Right renal cortex interstitium (tissue), 3 donors: ENCODE data around the gene TEFM. TPM values are rescaled to one million over a fixed set of nuclear protein-coding genes. Genes with fewer than 3 reads are reported as not detected.
A peak's percentile ranks its signal among the peaks of the same experiment; 100 is the strongest.
"Not testable (repeated sequence)": the region's sequence is repeated elsewhere in the genome, so short reads cannot be mapped to it uniquely, and the experiment has no call there.

Source experiments
- DNase-seq, 3 donors: peaks; one replicate each; pipeline ENCODE4 v3.0.0-alpha.2; 2013; ENCODE audit warnings: low read depth in 3 of 3, low spot score in 2 of 3
- polyA plus RNA-seq, 3 donors: library from polyadenylated mRNA; unstranded; fragments of 120-200 nt; gene quantifications; one replicate each; pipeline ENCODE4 v1.2.1, GENCODE V29; 2013; ENCODE audit not compliant: insufficient read length in 3 of 3

TEFM gene
- polyA plus RNA-seq, 3 donors: 19.7 to 27.8 (median 25.7) TPM

DNA sequence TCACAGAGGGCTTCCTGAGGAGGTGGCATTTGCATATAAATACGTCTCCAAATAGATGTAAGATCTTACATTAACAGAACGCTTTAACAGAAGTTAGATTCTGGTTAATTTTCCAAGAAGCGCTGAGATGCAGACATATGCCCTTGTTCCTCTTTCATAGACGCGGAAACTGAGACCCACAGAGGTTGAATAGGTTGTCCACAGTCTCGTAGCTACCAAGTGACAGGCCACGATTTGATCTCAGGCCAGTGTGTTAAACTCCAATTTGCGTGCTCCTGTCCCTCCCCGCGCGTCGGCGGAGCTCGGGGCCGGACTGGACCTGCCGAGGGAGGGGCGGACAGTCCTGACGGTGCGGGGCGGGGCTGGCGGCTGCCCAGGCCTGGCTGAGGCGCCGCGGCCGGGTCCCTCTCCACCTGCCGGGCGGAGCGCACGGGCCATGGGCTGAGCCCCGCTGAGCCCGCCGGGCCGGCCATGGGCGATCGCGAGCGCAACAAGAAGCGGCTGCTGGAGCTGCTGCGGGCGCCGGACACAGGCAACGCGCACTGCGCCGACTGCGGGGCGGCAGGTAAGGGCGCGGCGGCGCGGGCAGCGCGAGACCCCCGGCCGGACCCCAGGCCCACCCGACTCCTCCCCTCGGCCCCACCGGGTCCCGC is 15.6 kb upstream of the TEFM start, which contains the start of gene ADAP2:
ADAP2 (plus strand) TSS at position 402 of the 653 bp plus-strand sequence; CDS start at position 472, 70 bp downstream.
- DNase-seq: peak in 1 of 3 donors; percentile 2

DNA sequence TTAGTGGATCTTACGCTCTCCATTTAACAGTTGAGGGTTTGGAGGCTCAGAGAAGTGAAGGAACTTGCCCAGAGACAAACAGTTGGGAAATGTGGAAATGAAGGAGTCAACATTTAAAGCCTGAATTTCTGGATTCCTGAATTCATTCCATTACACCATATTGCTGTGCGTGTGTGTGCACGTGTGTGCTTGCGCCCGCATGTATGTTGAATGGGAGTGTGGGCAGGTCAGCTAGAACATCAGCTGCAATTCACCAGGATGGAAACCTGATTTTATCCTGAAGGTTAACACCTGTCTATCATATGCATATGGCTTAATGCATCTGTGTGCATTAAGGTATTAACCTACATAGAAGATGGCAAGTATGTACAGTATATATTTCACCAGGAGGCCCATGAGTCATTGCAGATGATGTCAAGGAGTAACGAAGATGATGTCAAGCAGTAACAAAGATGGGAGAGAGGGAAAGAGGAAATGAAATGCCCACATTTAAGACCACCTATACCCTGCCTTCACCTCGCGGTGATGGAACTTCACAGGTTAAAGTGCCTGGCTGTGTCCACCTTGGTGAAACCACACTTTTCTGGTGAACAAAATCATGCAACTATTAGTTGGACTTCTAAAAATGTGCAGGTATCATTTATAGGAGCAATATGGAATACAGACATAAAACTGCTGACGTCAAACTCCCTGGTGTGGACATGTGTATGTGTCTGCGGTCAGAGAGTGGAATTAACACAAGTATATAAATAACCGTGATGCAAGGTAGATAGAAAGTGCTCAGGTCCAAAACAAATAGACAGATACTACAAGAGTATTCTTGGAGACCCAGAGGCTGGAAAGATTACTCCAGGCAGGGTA is 14.9 kb upstream of the TEFM start:
- no peak for DNase-seq

DNA sequence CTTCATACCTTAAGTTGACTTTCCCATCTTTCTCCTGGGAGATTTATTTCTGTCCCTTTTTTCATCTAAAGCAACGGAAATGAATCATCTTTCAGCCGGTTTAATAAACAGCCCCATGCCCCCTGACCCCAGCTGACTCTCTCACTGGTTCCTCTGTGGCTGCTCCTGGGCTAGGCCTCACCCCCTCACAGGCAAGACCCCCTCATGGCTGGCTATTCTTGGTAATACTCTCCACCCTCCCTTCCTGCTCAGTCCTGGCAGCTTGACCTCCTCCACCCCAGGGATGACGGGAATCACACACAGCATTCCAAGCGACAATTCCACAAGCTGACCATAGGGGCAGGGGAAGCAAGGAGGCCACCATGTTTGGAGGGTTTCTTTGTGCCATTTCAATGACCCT is 14.2 kb upstream of the TEFM start:
- DNase-seq: no peak

- DNase-seq: no peak
These were observed 11.0 kb upstream of the TEFM start for GRCh38 chr17:30917050-30917449.

- no peak for DNase-seq
These were observed 10.0 kb upstream of the TEFM start for GRCh38 chr17:30915833-30916611.

DNA sequence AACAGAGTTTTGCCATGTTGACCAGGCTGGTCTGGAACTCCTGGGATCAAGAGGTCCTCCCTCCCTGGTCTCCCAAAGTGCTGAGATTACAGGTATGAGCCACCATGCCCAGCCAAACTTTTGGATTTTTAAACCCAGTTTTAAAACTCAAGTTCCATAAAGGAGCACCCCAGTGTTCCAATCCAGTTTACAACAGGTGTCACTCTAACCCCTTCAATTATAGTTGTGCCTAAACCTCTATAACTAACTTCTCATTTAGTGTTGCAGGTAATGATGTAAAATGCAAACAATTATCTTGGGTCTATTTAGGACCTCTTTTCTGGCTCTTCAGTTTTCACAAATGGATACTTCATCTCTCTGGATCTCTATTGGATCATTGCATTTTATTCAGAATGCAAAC is 7.9 kb upstream of the TEFM start:
- DNase-seq: no peak

- DNase-seq: not testable (repeated sequence)
These were observed 4.1 kb upstream of the TEFM start for GRCh38 chr17:30910151-30910550.

- DNase-seq: no peak
These were observed 2.8 kb upstream of the TEFM start for GRCh38 chr17:30908717-30909420.

DNA sequence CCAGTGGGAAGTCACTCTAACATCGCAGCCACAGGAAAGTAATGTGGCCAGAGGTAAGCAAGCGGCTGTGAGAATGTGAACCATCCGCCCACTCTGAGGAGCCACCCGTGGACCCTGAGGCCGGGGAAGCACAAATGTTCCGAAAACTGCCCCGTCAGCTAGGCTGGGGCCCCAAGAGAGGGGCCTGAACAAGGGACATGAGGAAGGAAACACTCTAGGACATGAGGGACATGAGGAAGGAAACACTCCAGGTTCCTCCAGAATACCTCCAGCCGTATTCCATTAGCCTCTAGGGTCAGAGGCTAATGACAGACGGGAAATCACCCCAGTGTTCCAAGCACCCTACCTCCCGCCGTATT is 317 bp downstream of the TEFM start:
- peak in 1 of 3 donors; percentile 3 for DNase-seq

DNA sequence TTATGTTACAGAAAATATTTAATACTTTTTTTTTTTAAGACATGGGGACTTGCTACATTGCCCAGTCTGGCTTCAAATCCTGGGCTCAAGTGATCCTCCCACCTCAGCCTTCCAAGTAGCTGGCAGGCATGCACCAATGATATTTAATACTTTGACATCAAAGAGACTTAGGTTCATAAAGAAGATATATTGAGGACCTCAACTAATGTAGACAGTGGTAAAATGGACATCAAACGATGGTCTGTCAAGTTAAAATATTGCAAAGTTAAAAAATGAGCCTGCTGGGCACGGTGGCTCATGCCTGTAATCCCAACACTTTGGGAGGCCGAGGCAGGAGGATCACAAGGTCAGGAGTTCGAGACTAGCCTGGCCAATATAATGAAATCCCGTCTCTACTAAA is 8.7 kb downstream of the TEFM start:
- no peak for DNase-seq

DNA sequence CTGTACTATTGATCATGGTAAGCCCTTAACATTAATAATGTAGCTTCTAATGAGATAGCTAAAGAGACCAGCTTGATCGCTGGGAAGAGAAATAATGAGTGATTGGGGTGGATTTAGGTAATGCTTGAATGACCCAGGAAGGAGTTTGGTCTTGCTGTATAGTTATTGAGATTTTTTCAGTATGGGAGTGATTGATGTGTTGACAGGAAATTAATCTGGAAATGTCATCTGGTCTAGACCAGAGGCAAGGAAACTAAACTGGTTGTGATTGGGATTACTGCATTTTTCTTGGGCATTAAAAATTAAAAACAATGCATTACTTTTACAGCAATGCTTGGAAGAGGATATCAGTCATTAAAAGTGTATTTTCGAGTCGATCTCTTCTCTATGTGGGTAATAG is 11.8 kb downstream of the TEFM start:
- DNase-seq: no peak

- DNase-seq: no peak
These were observed 19.9 kb downstream of the TEFM start for GRCh38 chr17:30886187-30886586.

DNA sequence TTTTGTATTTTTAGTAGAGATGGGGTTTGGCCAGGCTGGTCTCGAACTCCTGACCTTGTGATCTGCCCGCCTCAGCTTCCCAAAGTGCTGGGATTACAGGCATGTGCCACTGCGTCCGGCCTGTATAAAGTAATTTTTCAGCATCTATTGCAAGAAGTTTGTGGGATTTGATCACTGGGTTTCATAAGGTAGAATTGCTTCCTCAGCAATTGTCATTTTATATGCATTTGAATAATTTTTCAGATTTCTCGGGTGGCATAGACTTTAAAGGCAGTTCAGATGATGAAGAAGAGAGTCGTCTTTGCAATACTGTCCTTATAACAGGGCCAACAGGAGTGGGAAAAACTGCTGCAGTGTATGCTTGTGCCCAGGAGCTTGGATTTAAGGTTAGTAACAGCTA is 37.0 kb downstream of the TEFM start:
- DNase-seq: no peak

- no peak for DNase-seq
These were observed 41.4 kb downstream of the TEFM start for GRCh38 chr17:30864636-30865035.

GRCh38 chr17:30858556-30859250 is 47.3 kb downstream of the TEFM start:
- no peak for DNase-seq

DNA sequence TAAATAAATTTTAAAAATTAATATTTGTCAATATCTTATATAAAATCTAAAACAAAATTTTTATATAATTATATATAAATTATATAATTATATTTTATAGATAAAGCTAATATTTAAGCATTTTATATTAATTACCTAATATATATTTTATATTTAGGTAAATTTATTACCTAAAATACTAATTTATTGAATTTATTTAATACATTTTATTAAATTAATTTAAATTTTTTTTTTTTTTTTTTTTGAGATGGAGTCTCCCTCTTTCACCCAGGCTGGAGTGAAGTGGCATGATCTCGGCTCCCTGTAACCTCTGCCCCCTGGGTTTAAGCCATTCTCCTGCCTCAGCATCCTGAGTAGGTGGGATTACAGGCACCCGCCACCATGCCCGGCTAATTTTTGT is 51.9 kb downstream of the TEFM start:
- no peak for DNase-seq
